GM13976 (cell line): Measurements from ENCODE around the gene TMPRSS2.

Experiments
- DNase-seq: peaks from one replicate; pipeline ENCODE4 v3.0.0; 2012; ENCODE audit warnings: low spot score
- in situ Hi-C: fragments of 300-500 bp; cut with MboI; formaldehyde crosslinking; loops from one replicate; pipeline ENCODE4 v1.12.0; 2022; ENCODE audit warnings: low sequenced_read_pairs, mixed read lengths, inconsistent platforms; ENCODE audit not compliant: unreplicated experiment
- TF ChIP-seq, protein P1 (sequence below): IDR thresholded peaks from 2 replicates; pipeline ENCODE4 v1.5.1; 2012; ENCODE audit warnings: borderline replicate concordance, mild to moderate bottlenecking; ENCODE audit not compliant: insufficient read depth; ENCODE audit errors: extremely low read depth, missing control alignments, control extremely low read depth

Gene TMPRSS2

GRCh38 chr21:41472753-41473548 is 35.0 kb downstream of the TMPRSS2 start:
- TF ChIP-seq, protein P1, sequence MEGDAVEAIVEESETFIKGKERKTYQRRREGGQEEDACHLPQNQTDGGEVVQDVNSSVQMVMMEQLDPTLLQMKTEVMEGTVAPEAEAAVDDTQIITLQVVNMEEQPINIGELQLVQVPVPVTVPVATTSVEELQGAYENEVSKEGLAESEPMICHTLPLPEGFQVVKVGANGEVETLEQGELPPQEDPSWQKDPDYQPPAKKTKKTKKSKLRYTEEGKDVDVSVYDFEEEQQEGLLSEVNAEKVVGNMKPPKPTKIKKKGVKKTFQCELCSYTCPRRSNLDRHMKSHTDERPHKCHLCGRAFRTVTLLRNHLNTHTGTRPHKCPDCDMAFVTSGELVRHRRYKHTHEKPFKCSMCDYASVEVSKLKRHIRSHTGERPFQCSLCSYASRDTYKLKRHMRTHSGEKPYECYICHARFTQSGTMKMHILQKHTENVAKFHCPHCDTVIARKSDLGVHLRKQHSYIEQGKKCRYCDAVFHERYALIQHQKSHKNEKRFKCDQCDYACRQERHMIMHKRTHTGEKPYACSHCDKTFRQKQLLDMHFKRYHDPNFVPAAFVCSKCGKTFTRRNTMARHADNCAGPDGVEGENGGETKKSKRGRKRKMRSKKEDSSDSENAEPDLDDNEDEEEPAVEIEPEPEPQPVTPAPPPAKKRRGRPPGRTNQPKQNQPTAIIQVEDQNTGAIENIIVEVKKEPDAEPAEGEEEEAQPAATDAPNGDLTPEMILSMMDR: no peak
- no peak for DNase-seq
- in situ Hi-C loops: loop anchor here (25.0 kb wide), 1 partner anchor 186 kb away; no protein-coding TSS in a partner anchor

- no peak for DNase-seq
- TF ChIP-seq, protein P1: no peak
- in situ Hi-C loops: loop anchor here (25.0 kb wide), 1 partner anchor 183 kb away; no protein-coding TSS in a partner anchor
Observed at GRCh38 chr21:41470054-41470453, 37.9 kb downstream of the TMPRSS2 start.

- in situ Hi-C loops: loop anchor here (25.0 kb wide), 1 partner anchor 179 kb away; no protein-coding TSS in a partner anchor
- DNase-seq: no peak
- TF ChIP-seq, protein P1: no peak
Observed at GRCh38 chr21:41466024-41466820, 41.7 kb downstream of the TMPRSS2 start.

- DNase-seq: no peak
- TF ChIP-seq, protein P1: no peak
- in situ Hi-C loops: loop anchor here (25.0 kb wide), 1 partner anchor 178 kb away; no protein-coding TSS in a partner anchor
Observed at GRCh38 chr21:41465176-41465781, 42.7 kb downstream of the TMPRSS2 start.

DNA sequence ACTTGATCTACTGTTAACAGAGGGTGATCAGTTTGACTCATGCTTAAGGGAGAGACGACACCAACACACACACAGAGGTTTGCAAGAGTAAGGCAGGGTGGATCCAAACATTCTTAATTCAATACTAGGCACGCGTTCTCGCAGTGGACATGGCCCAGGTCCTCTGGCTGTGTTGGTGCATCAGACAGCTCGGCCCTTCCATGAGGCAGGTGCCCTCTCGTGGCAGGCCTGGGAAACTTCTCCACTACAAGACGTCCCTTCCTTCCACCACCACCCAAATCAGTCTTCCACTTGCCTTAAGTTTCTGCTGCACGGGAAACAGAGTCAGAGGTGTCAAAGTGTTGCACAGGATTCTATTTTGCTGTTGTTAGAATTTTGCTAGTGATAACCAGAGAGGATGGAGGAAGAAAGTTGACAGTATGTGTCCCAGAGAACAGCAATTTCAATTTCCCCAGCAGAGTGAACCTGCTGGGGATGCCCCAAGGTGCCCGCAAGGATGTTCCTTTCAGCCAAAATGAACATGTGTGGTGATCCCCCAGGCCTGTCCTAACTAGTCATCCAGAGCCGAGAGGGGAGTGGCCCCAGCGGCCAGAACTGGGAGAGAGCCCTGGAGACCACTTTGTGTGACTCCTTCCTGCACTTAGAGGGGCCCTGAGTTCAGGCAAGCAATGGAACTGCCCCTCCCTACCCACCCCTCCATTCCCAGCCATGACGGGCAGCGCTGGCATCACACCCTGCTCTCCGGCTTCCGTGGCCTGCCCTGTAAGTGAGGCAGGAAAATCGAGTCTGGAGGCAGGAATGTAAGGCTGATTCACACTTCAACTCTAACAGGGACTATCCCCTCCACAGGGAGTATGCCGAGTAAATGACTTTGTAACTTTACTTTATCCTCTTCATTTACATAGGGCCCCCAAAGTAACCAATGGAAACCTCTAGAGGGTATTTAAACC is 47.1 kb downstream of the TMPRSS2 start:
- TF ChIP-seq, protein P1: peak; percentile 75
- in situ Hi-C loops: loop anchor here (25.0 kb wide), 1 partner anchor 174 kb away; no protein-coding TSS in a partner anchor
- DNase-seq: peak; percentile 83
